Thyroid gland (tissue), 4 donors: Measurements from ENCODE around the gene FAM168B.

ENCODE experiments used
- CTCF ChIP-seq, 6 experiments: fragments of 200-600 bp in 3 of 6; fragments of 450-650 bp in 3 of 6; sonication (generic) in 3 of 6; IDR thresholded peaks; one replicate each; pipeline ENCODE4 v1.5.1; 2016 to 2019; ENCODE audit warnings: antibody characterized with exemption in 6 of 6, mild to moderate bottlenecking in 2 of 6, inconsistent platforms in 1 of 6, moderate library complexity in 1 of 6
- POLR2A ChIP-seq, 2 donors: fragments of 450-650 bp; IDR thresholded peaks; one replicate each; pipeline ENCODE4 v1.6.1; 2017; ENCODE audit warnings: antibody characterized with exemption in 2 of 2, mild to moderate bottlenecking in 2 of 2, moderate library complexity in 1 of 2

- TF ChIP-seq CTCF (IDR thresholded peaks at IDR 0.05) (no peak), POLR2A (IDR thresholded peaks at IDR 0.05) (no peak)
Measured at GRCh38 chr2:131022731-131023130, 70.5 kb downstream of the FAM168B start.
